GM23248 (cell line): ENCODE results near the gene DNAH2. TPM values are rescaled to one million over a fixed set of nuclear protein-coding genes. Genes with fewer than 3 reads are reported as not detected.

Experiments used
- DNase-seq: peaks from one replicate; pipeline ENCODE4 v3.0.0-alpha.2; 2015
- H2AFZ ChIP-seq: fragments of 200-600 bp; sonication (generic); 2 replicates; pipeline ENCODE4 v1.6.1; 2016; ENCODE audit warnings: antibody characterized with exemption
- H3F3A ChIP-seq: fragments of 200-600 bp; sonication (generic); 2 replicates; pipeline ENCODE4 v1.6.1; 2016; ENCODE audit warnings: mild to moderate bottlenecking, antibody characterized with exemption, mixed run types; ENCODE audit not compliant: insufficient read depth
- H3K27ac ChIP-seq: fragments of 200-600 bp; sonication (generic); 2 replicates; pipeline ENCODE4 v1.5.1; 2016; ENCODE audit warnings: mild to moderate bottlenecking
- H3K27me3 ChIP-seq: fragments of 200-600 bp; sonication (generic); replicated peaks from 2 replicates; pipeline ENCODE4 v1.6.1; 2016; ENCODE audit warnings: mild to moderate bottlenecking; ENCODE audit not compliant: insufficient read depth
- H3K36me3 ChIP-seq: fragments of 200-600 bp; sonication (generic); 2 replicates; pipeline ENCODE4 v1.6.1; 2016; ENCODE audit warnings: low read depth, mild to moderate bottlenecking
- H3K4me1 ChIP-seq: fragments of 200-600 bp; sonication (generic); 2 replicates; pipeline ENCODE4 v1.6.1; 2016; ENCODE audit warnings: mild to moderate bottlenecking; ENCODE audit not compliant: insufficient read depth
- H3K4me2 ChIP-seq: fragments of 200-600 bp; sonication (generic); one replicate; pipeline ENCODE4 v1.6.1; 2016; ENCODE audit warnings: mild to moderate bottlenecking; ENCODE audit not compliant: unreplicated experiment
- H3K4me3 ChIP-seq: fragments of 200-600 bp; sonication (generic); 2 replicates; pipeline ENCODE4 v1.5.1; 2016; ENCODE audit warnings: mild to moderate bottlenecking
- H3K79me2 ChIP-seq: fragments of 200-600 bp; sonication (generic); 2 replicates; pipeline ENCODE4 v1.6.1; 2016; ENCODE audit warnings: mild to moderate bottlenecking; ENCODE audit not compliant: insufficient read depth
- H3K9ac ChIP-seq: fragments of 200-600 bp; sonication (generic); 2 replicates; pipeline ENCODE4 v1.6.1; 2016; ENCODE audit warnings: mild to moderate bottlenecking
- H3K9me2 ChIP-seq: fragments of 200-600 bp; sonication (generic); 2 replicates; pipeline ENCODE4 v1.6.1; 2016; ENCODE audit warnings: mixed run types, mild to moderate bottlenecking, moderate library complexity; ENCODE audit not compliant: insufficient read depth
- H3K9me3 ChIP-seq: fragments of 200-600 bp; sonication (generic); one replicate; pipeline ENCODE4 v1.6.1; 2017; ENCODE audit warnings: low read depth
- H4K20me1 ChIP-seq: fragments of 200-600 bp; sonication (generic); 2 replicates; pipeline ENCODE4 v1.6.0; 2016; ENCODE audit not compliant: insufficient read depth
- EZH2 ChIP-seq: fragments of 200-600 bp; sonication (generic); IDR thresholded peaks from 2 replicates; pipeline ENCODE4 v1.6.1; 2018; ENCODE audit warnings: antibody characterized with exemption, mild to moderate bottlenecking; ENCODE audit not compliant: insufficient read depth, poor library complexity, severe bottlenecking
- EZH2phosphoT487 ChIP-seq: fragments of 200-600 bp; sonication (generic); IDR thresholded peaks from 2 replicates; pipeline ENCODE4 v1.6.1; 2018; ENCODE audit warnings: antibody characterized with exemption, moderate library complexity, mild to moderate bottlenecking, low read depth; ENCODE audit not compliant: insufficient read depth
- WGBS, 2 experiments: methylation state at CpG; one replicate each; pipeline ENCODE4 v1.1.6; 2015 to 2017; ENCODE audit warnings: low lambda C conversion rate in 2 of 2, low coverage in 1 of 2; ENCODE audit errors: missing lambda C conversion rate in 2 of 2; 5-methylcytosine and 5-hydroxymethylcytosine counted together
- in situ Hi-C: fragments of 300-500 bp; cut with MboI; formaldehyde crosslinking; loops from 2 replicates; pipeline ENCODE4 v1.15.0; 2020
- polyA plus RNA-seq: library from polyadenylated mRNA; unstranded; fragments of >200 nt; fragmentation: Nextera tagmentation; extraction: Ambion mirVana; gene quantifications from 2 replicates; pipeline ENCODE4 v1.2.1, GENCODE V29; 2016
- total RNA-seq: library from RNA; depleted of rRNA; stranded (reverse); fragments of >200 nt; shearing (Covaris generic); gene quantifications from 2 replicates; pipeline ENCODE4 v1.2.3, GENCODE V29; 2014

The DNAH2 gene
- total and polyA plus RNA-seq, 2 experiments from 2014 or later: not detected

DNA sequence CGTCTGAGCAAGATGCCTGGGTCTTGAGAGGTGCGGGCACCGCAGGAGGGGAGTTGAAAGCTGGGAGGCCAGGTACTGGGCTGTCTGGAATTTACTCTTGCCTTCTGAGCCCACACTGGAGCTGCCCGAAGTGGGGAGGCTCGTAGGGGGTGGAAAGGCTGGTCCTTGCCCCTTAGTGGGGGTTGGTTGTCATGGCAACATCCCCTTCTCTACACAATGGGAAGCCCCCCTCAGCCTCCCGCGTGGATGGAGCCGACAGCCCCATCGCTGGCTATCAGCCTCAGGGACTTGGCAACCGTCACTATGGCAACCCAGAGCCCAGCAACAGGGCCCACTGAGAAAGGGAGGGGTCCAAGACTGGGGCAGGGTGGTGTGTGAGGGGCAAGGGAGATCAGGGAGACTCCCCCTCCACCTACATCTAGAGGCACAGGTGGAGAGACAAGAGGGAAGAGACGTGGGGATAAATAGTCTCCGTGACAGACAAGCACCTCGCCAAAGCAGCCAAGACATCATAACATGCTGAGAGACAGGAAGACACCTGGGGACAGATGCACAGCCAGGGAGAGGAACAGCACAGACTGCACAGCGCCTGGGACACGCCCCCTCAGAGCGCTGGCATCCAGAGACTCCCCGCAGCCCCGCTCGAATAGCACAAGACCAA lies 5.3 kb upstream of the DNAH2 start:
- WGBS, 2 experiments: 3% methylated on average over 14 to 19 of the region's 19 CpGs
- in situ Hi-C loops: no loop called here
- Histone ChIP-seq H3K79me2 (no peaks in the 10 kb centered on the region), H3K4me2 (no peak overlapping the region), H4K20me1 (no peaks in the 10 kb centered on the region), H3K9ac (no peak overlapping the region), H3K36me3 (no peaks in the 10 kb centered on the region), H3K9me2 (no peaks in the 10 kb centered on the region), H3F3A (no peaks in the 10 kb centered on the region), H3K27ac (no peak overlapping the region), H2AFZ (no peak overlapping the region), H3K9me3 (no peaks in the 10 kb centered on the region), H3K27me3 (0 out of 2 replicates have a peak, but pooled peaks cover 10% of the 10 kb centered on the region), H3K4me1 (peaks cover 4% of the 10 kb centered on the region; the same call in 1 of the 2 replicates), H3K4me3 (no peak overlapping the region)
- TF ChIP-seq EZH2phosphoT487 (no peak), EZH2 (no peak)
- peak; percentile 26 for DNase-seq

DNA sequence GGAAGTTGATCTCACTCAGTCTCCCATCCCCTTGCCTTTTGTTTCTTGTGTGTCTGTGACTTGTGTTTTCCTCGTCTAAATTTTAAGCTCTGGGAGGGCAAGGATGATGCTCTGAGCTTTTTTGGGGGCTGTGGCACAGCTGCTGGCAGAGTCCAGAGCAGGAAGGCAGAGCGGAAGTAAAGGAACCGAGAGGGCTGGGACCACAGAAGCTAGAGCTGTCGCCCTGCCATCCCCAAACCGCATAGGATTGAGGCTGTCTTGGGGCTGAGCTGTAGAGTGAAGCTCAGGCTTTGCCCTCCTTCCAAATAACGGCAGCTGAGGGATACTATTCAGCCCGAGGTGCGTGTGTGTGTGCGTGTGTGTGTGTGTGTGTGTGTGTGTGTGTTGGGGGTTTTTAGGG lies 3.8 kb upstream of the DNAH2 start:
- WGBS, 2 experiments: 25 to 26% methylated on average over 8 to 9 of the region's 9 CpGs
- 0 out of 2 replicates have a peak, but pooled peaks cover 11% of the 10 kb centered on the region for H3K27me3 ChIP-seq
- H3K9me2 ChIP-seq: no peaks in the 10 kb centered on the region
- H3K79me2 ChIP-seq: no peaks in the 10 kb centered on the region
- no peak for DNase-seq
- in situ Hi-C loops: no loop called here
- no peak overlapping the region for H3K9ac ChIP-seq
- no peak overlapping the region for H3K27ac ChIP-seq
- no peaks in the 10 kb centered on the region for H3K9me3 ChIP-seq
- H3K36me3 ChIP-seq: no peaks in the 10 kb centered on the region
- no peak overlapping the region for H3K4me3 ChIP-seq
- TF ChIP-seq EZH2phosphoT487: no peak
- TF ChIP-seq EZH2: no peak
- no peaks in the 10 kb centered on the region for H4K20me1 ChIP-seq
- H2AFZ ChIP-seq: no peak overlapping the region
- peaks cover 4% of the 10 kb centered on the region; the same call in 1 of the 2 replicates for H3K4me1 ChIP-seq
- no peaks in the 10 kb centered on the region for H3F3A ChIP-seq
- no peak overlapping the region for H3K4me2 ChIP-seq

DNA sequence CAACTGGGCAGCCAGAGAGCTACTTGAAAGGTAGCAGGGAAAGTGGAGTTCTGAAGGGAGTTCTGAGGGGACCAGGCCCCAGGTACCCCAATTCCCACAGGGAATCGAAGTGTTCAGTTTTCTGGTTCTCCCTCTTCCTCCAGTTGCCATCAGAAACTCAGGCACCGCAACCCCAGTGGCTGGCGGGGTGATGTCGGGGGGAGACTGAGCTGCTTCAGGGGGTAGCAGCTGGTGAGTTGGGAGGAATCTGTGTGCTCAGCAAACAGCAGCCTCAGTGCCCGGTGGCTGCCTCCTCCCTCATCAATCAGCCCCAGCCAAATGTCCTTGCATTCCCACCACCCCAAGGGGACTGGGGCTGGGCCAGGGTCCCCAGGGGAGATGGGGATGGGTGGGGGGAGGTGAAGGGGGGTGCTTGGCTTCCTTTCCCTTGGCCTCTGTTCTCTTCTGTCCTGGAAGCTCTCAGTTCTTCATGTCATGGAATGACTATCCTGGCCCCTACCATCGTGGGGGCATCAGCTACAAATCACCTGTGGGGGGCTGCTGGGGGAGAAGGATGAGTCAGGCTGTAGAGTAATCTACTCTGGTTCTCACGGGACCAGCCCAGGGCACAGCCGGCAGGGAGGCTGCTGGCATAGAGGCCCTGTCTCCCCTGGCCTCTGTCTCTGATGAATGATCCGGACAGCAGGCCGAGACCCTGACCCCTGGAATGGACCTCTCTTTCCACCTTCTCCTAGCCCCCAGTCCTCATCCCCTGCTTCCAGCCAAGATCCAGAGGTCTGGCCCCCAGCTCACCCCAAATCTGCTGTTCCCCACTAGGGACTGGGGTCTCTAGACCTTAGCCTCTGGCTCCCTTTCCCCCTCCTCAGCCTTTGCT lies 2.6 kb upstream of the DNAH2 start:
- no peak overlapping the region for H3K4me3 ChIP-seq
- H3K27me3 ChIP-seq: peaks cover 13% of the 10 kb centered on the region; the same call in 1 of the 2 replicates
- H3K79me2 ChIP-seq: no peaks in the 10 kb centered on the region
- H3K9me2 ChIP-seq: no peaks in the 10 kb centered on the region
- H3F3A ChIP-seq: no peaks in the 10 kb centered on the region
- no peak for DNase-seq
- TF ChIP-seq EZH2 (no peak), EZH2phosphoT487 (no peak)
- H3K27ac ChIP-seq: no peak overlapping the region
- in situ Hi-C loops: no loop called here
- no peaks in the 10 kb centered on the region for H4K20me1 ChIP-seq
- no peaks in the 10 kb centered on the region for H3K9me3 ChIP-seq
- no peak overlapping the region for H3K9ac ChIP-seq
- WGBS, 2 experiments: 73 to 79% methylated on average over 8 to 10 of the region's 10 CpGs
- H3K4me2 ChIP-seq: no peak overlapping the region
- no peaks in the 10 kb centered on the region for H3K36me3 ChIP-seq
- H2AFZ ChIP-seq: no peak overlapping the region
- H3K4me1 ChIP-seq: peaks cover 4% of the 10 kb centered on the region; the same call in 1 of the 2 replicates

DNA sequence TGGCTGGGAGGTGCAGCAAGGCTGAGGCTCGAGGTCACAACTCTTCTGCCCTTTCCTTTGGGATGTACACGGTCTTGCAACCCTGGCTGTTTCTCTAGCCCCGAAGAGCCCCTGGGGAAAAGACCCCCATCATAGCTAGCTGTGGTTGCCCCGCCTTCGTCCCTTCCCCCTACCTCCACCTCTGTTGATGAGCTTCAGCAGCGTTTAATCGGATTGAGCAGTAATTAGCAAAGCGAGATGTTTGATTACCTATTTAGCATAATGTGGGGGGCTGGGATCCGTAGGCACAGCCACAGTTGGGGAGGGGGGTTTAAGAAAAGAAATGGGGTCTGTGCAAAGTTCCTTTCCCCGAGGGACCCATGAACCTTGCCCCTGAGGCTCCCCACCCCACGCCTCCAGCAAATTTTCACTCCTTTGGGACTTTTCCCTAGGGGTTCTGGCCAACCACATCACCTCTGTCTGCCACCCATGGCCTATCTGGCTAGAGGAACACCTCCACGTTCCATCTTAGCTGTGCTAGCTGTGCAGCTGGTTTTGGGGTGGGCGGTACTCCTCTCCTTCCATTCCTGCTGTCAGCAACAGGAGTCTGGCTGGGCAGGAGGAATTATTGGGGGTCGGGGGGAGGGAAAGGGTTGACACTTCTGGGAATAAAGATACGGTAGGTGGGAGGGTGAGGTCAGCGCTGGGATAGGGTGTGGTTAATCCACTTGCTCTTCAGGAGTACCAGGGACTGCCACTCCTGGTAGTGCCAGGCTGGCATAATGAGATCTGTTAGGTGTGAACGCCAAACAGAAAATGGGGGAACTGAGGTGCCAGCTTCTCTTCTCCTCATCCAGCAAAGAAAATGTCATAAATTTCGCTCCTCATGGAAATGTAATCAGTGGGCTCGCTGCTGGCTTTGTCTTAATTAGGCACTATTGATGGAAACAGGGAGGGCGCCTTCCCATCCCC lies 1.3 kb upstream of the DNAH2 start:
- peak overlapping the region; percentile 99 for H3K4me2 ChIP-seq
- 39 to 42% methylated on average over 18 to 20 of the region's 20 CpGs for WGBS, 2 experiments
- peak overlapping the region; percentile 99 for H2AFZ ChIP-seq
- H3K79me2 ChIP-seq: no peaks in the 10 kb centered on the region
- TF ChIP-seq EZH2phosphoT487 (no peak), EZH2 (no peak)
- no peaks in the 10 kb centered on the region for H3K9me3 ChIP-seq
- no peak for DNase-seq
- peaks cover 13% of the 10 kb centered on the region; the same call in 1 of the 2 replicates for H3K27me3 ChIP-seq
- H3F3A ChIP-seq: no peaks in the 10 kb centered on the region
- H3K4me1 ChIP-seq: peaks cover 4% of the 10 kb centered on the region; the same call in 1 of the 2 replicates
- peak overlapping the region; percentile 79 for H3K9ac ChIP-seq
- no peaks in the 10 kb centered on the region for H3K36me3 ChIP-seq
- no peak overlapping the region for H3K27ac ChIP-seq
- H4K20me1 ChIP-seq: no peaks in the 10 kb centered on the region
- H3K9me2 ChIP-seq: no peaks in the 10 kb centered on the region
- peak overlapping the region; percentile 97 for H3K4me3 ChIP-seq
- in situ Hi-C loops: no loop called here
